ENCODE results near the gene CLIC2.
"Not testable (repeated sequence)": the region's sequence is repeated elsewhere in the genome, so short reads cannot be mapped to it uniquely, and the experiment has no call there.

CLIC2 gene

DNA sequence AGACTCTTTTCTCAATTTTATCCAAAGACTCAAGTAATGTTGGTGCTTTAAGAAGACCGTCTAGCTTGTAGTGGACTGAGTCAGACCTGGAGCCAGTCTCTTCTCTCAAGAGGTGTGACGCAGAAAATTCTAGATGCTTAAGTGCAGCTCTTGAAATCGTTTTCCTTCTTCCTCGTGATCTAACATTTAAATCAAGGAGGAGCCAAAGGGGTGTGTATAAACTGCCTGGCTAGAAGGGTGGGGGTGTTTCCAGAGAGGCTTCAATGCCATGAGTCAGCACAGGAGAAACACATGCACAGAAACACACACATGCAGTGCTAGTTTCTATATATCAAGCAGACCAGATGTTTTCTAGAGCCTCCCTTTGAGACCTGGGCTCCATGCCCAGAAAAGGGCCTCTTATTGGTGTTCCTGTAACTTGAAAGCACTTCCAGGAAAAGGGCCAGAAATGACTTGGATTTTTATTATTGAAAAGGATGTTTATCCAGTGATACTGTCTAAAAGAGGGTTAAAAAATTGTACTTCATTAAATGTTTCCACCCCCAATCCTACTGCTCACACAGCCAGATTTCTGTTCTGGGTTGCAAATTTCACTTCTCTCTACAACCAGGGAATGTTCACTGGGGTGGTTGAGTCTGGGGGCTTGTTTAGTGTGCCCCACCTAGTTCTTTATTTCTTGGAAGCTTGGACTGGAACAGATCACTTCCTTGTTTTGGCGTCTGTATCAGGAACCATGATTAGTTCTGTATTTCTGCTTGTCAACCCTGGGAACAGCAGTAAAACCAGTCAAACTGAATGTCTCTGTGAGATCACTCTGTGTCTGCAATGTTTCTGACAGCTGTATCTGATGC lies at the start of gene CLIC2:
Gene CLIC2 (minus strand): TSS at position 129 of the 851 bp plus-strand sequence. CDS start 187 bp downstream, outside the sequence.
- H3K27ac Mint-ChIP-seq, result no peak within 1 kb of the TSS
- no peaks in the 10 kb centered on the region for H3K4me1 Mint-ChIP-seq
- CTCF ChIA-PET, result no interaction called here
- DNase-seq, result no peak
- H3K36me3 Mint-ChIP-seq, result no peaks in the 10 kb centered on the region
- no peaks in the 10 kb centered on the region for H3K9me3 Mint-ChIP-seq
- no peaks in the 10 kb centered on the region for H3K27me3 Mint-ChIP-seq
- no peak within 1 kb of the TSS for H3K4me3 Mint-ChIP-seq

- H3K36me3 Mint-ChIP-seq, H3K9me3 Mint-ChIP-seq, DNase-seq, H3K4me3 Mint-ChIP-seq, H3K4me1 Mint-ChIP-seq, CTCF ChIA-PET, H3K27me3 Mint-ChIP-seq, H3K27ac Mint-ChIP-seq: not testable (repeated sequence)
Observed at GRCh38 chrX:155382529-155382967, 48.1 kb upstream of the CLIC2 start.

- H3K9me3 Mint-ChIP-seq, H3K4me3 Mint-ChIP-seq, H3K27me3 Mint-ChIP-seq, H3K27ac Mint-ChIP-seq, H3K36me3 Mint-ChIP-seq, CTCF ChIA-PET, DNase-seq, H3K4me1 Mint-ChIP-seq: not testable (repeated sequence)
Observed at GRCh38 chrX:155381843-155382528, 47.6 kb upstream of the CLIC2 start, which contains the start of gene F8A2. Gene F8A2 (plus strand): TSS chrX:155382095. CDS start chrX:155382115, 20 bp downstream.

DNA sequence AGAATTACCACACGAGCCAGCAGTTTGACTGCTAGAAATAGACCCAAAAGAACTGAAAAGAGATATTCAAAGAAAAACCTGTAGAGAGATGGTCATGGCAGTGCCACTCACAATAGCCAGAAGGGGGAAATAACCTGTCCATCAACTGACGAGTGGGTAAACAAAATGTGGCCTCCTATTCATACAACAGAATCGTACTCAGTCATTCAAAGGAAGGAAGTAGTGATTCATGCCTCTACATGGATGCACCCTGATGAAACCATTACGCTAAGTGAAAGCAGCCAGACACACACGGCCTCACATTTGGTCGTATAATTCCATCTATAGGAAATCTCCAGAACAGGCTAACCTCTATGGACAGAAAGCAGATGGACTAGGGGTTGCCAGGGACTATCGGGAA lies 45.4 kb upstream of the CLIC2 start:
- H3K27me3 Mint-ChIP-seq, H3K9me3 Mint-ChIP-seq, H3K27ac Mint-ChIP-seq, H3K4me3 Mint-ChIP-seq, CTCF ChIA-PET, H3K4me1 Mint-ChIP-seq, DNase-seq, H3K36me3 Mint-ChIP-seq: not testable (repeated sequence)

GRCh38 chrX:155373777-155374458 lies 39.5 kb upstream of the CLIC2 start:
- H3K27me3 Mint-ChIP-seq, H3K36me3 Mint-ChIP-seq, DNase-seq, H3K27ac Mint-ChIP-seq, H3K4me1 Mint-ChIP-seq, H3K4me3 Mint-ChIP-seq, H3K9me3 Mint-ChIP-seq, CTCF ChIA-PET: not testable (repeated sequence)

- H3K36me3 Mint-ChIP-seq, H3K4me3 Mint-ChIP-seq, H3K27me3 Mint-ChIP-seq, H3K4me1 Mint-ChIP-seq, H3K27ac Mint-ChIP-seq, CTCF ChIA-PET, DNase-seq, H3K9me3 Mint-ChIP-seq: not testable (repeated sequence)
Observed at GRCh38 chrX:155363712-155364111, 29.3 kb upstream of the CLIC2 start.

DNA sequence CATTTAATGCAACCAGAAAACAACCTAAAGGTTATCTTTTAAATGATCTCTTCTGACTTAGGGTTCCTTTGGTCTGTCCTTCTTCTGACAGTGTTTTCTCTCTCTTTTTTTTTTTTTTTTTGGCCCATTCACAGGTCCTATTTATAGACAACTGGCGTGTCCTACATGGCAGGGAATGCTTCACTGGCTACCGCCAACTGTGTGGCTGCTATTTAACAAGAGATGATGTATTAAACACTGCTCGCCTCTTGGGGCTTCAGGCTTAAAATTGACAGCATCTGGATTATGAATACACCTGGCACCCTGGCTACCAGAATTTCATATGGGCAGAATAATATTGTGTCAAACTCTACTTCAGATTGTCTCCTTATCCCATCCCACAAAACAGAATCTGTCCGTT lies 15.0 kb upstream of the CLIC2 start:
- H3K9me3 Mint-ChIP-seq, H3K4me1 Mint-ChIP-seq, H3K27me3 Mint-ChIP-seq, H3K27ac Mint-ChIP-seq, DNase-seq, H3K4me3 Mint-ChIP-seq, CTCF ChIA-PET, H3K36me3 Mint-ChIP-seq: not testable (repeated sequence)

DNA sequence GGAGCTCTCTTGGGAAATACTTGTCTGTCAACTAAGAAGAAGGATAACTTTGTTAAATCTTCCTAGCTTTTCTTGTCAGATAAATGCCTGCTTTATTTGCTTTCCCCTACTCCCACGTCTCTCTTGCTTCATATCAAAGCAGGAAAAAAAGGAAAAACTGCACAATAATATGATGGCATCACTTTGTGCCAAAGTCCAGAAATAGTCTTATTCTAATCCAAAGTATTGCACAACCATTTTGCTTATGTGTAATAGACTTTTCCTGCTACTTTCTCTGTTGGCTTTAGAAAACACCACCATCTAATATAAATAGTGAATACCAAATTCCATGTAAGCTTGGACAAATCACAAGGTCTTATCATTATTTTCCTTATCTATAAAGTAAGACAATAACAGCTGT lies 11.3 kb upstream of the CLIC2 start:
- H3K36me3 Mint-ChIP-seq, H3K4me3 Mint-ChIP-seq, H3K9me3 Mint-ChIP-seq, H3K4me1 Mint-ChIP-seq, H3K27ac Mint-ChIP-seq, CTCF ChIA-PET, H3K27me3 Mint-ChIP-seq, DNase-seq: not testable (repeated sequence)

DNA sequence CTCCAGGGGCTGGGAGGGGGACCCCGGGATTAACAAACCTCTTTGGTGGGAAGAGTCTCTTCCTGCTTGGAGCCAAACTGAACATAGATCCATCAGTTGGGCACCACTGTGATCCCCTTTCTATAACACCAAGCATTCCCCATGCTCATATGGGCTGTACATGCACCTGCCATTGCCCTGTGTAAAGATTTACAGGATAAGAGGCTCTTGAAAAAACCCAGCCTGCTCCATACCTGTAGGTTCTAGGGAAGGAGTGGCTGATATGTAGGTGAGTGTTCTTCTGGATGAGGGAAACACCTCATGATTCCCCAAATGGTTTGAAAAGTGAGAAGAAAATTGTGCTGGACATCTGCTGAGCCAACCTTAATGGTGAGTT lies 911 bp upstream of the CLIC2 start:
- CTCF ChIA-PET, H3K4me3 Mint-ChIP-seq, H3K4me1 Mint-ChIP-seq, H3K36me3 Mint-ChIP-seq, H3K27ac Mint-ChIP-seq, H3K27me3 Mint-ChIP-seq, DNase-seq, H3K9me3 Mint-ChIP-seq: not testable (repeated sequence)

GRCh38 chrX:155333544-155334100 lies 792 bp downstream of the CLIC2 start:
- H3K4me1 Mint-ChIP-seq, result no peaks in the 10 kb centered on the region
- no peak for DNase-seq
- no peaks in the 10 kb centered on the region for H3K9me3 Mint-ChIP-seq
- no peaks in the 10 kb centered on the region for H3K36me3 Mint-ChIP-seq
- H3K27ac Mint-ChIP-seq, result no peak overlapping the region
- no peak overlapping the region for H3K4me3 Mint-ChIP-seq
- CTCF ChIA-PET, result no interaction called here
- no peaks in the 10 kb centered on the region for H3K27me3 Mint-ChIP-seq

GRCh38 chrX:155330992-155331391 lies 3.4 kb downstream of the CLIC2 start:
- CTCF ChIA-PET, result no interaction called here
- Mint-ChIP-seq H3K9me3 (no peaks in the 10 kb centered on the region), H3K27me3 (no peaks in the 10 kb centered on the region), H3K27ac (no peak overlapping the region), H3K4me3 (no peak overlapping the region), H3K4me1 (no peaks in the 10 kb centered on the region), H3K36me3 (no peaks in the 10 kb centered on the region)
- DNase-seq, result no peak

DNA sequence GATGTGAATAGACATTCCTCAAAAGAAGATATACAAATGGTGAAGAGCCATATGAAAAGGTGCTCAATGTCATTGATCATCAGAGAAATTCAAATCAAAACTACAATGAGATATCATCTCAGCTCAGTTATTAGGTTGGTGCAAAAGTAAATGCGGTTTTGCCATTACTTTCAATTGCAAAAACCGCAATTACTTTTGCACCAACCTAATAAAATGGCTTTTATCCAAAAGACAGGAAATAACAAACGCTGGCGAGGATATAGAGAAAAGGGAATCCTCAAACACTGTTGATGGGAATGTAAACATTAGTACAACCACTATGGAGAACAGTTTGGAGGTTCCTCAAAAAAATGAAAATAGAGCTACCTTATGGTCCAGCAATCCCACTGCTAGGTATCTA lies 5.1 kb downstream of the CLIC2 start:
- no peak overlapping the region for H3K27ac Mint-ChIP-seq
- DNase-seq, result no peak
- CTCF ChIA-PET, result no interaction called here

DNA sequence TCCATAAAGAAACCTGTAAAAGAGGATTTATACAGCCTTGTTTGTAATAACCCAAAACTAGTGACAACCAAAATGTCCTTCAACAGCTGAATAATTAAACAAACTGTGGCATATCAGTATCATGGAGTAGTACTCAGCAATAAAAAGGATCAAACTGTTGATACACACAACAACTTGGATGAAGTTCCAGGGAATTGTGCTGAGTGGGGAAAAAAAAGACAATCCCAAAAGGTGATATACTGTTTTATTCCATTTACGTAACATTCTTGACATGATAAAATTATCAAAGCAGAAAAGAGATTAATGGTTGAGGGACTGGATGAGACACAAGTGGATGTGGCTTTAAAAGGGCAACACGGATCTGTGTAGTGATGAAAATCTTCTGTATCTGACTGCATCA lies 7.8 kb downstream of the CLIC2 start:
- no peaks in the 10 kb centered on the region for H3K27me3 Mint-ChIP-seq
- no peak for DNase-seq
- no peaks in the 10 kb centered on the region for H3K9me3 Mint-ChIP-seq

More for the DNA sequence above, 5.1 kb downstream of the CLIC2 start:
- Mint-ChIP-seq H3K4me3 (no peak overlapping the region), H3K9me3 (no peaks in the 10 kb centered on the region), H3K4me1 (no peaks in the 10 kb centered on the region), H3K27me3 (no peaks in the 10 kb centered on the region), H3K36me3 (no peaks in the 10 kb centered on the region)

GRCh38 chrX:155314260-155314659 lies 20.2 kb downstream of the CLIC2 start:
- CTCF ChIA-PET, result no interaction called here
- Mint-ChIP-seq H3K27me3 (no peaks in the 10 kb centered on the region), H3K9me3 (no peaks in the 10 kb centered on the region), H3K4me3 (no peak overlapping the region), H3K4me1 (peaks cover 3% of the 10 kb centered on the region), H3K27ac (no peak overlapping the region), H3K36me3 (no peaks in the 10 kb centered on the region)
- no peak for DNase-seq

More for the DNA sequence above, 7.8 kb downstream of the CLIC2 start:
- no peak overlapping the region for H3K27ac Mint-ChIP-seq
- H3K4me3 Mint-ChIP-seq, result no peak overlapping the region
- H3K4me1 Mint-ChIP-seq, result no peaks in the 10 kb centered on the region
- no peaks in the 10 kb centered on the region for H3K36me3 Mint-ChIP-seq
- CTCF ChIA-PET, result no interaction called here
